GM18520 (cell line): ENCODE measurements around the gene COPE.
"Not testable (repeated sequence)": the region's sequence is repeated elsewhere in the genome, so short reads cannot be mapped to it uniquely, and the experiment has no call there.

Experiments
- ATAC-seq: cut with Tn5 transposase; IDR thresholded peaks from one replicate; pipeline ENCODE4 v1.9.1; 2021; ENCODE audit not compliant: unreplicated experiment

Gene COPE

DNA sequence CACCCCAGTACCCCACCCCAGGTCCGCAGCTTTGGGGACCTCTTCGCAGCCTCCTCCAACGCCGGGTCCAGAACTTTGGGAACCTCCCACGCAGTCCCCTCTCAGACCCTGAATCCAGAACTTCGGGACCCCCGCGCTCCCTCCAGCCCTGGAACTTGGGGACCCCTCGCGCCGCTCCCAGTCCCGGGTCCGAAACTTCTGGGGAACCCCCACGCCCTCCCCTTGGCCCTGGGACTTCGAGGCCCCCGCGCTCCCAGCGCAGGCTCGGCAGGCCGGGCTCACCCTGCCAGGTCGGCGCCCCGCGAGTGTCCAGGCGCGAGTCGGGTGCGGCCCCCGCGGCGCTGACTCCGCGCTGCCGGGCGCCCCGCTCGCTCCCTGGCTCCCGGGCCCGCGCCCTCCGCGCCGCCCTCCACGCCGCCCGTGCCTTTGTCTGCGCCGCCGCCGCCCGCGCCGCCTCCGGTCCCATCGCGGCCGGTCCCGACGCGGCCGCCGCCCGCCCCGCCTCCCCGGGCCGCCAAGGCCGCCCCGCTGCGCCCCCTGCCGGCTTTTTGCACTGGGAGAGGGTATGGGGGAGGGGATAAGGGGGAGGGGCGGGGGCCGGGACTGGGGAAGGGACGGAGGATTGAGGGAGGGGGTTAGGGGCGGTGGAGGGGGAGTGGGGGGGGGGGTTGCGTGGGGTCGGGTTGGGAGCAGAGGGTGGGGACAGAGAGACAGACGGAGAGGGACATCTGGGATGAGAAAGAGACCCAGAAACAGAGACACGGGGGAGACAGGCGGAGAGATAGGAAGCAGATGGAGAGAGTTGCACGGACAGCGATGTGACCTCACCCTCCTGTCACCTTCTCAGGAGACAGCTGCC, 21.8 kb upstream of the COPE start, which contains the start of gene HOMER3:
Gene HOMER3, minus strand, starts transcription at position 449 of the 859 bp plus-strand sequence. CDS start 2,235 bp downstream, outside the sequence.
- ATAC-seq: no peak

DNA sequence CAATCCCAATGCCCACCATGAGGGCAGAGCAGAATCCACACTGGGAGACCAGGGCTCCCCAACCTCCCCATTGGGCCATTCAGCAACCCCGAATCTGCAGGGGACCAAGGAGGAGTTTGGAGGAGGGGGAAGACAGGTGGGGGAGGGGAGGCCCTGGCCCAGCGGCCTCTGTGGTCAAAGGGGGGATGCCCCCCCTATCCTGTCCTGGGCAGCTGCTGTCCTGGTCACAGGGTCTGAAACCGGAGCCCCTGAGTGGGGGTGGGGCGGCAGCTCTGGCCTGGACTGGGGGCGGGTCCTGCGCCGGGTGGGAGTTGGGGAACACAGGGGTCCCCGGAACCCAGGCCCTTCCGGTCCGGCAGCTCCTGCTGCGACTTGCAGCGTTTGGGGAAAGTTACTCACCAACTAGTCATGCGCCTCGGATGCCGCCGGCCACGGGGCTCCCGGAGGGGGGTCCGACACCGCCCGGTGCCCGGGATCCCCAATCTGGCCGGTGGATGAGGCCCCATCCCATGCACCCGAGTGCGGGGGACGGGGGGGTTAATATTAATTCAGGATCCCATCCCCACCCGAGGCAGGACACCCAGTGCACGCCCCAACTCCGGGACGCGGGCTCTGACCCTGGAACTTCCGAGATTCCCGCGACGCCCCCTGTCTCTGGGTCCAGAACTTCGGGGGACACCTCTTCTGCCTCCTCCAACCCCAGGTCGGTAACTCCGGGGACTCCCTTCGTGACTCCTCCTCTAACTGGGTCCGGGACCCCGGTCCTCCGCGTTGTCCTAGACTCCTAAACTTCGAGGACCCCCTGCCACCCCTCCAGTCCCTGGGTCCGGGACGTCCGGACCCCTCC, 21.0 kb upstream of the COPE start:
- no peak for ATAC-seq

DNA sequence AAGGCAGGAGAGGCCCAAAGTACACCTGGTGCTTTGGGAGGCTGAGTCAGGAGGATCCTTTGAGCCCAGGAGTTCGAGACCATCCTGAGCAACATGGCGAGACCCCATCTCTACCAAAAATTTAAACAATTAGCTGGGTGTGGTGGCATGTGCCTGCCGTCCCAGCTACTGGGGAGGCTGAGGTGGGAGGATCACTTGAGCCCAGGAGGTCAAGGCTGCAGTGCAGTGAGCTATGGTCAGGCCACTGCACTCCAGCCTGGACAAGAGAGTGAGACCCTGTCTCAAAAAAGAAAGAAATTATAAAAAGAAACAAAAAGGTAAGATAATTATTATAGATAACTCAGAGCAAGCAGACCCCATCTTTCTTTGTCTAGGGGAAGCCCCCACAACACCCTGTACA, 20.0 kb upstream of the COPE start:
- no peak for ATAC-seq

DNA sequence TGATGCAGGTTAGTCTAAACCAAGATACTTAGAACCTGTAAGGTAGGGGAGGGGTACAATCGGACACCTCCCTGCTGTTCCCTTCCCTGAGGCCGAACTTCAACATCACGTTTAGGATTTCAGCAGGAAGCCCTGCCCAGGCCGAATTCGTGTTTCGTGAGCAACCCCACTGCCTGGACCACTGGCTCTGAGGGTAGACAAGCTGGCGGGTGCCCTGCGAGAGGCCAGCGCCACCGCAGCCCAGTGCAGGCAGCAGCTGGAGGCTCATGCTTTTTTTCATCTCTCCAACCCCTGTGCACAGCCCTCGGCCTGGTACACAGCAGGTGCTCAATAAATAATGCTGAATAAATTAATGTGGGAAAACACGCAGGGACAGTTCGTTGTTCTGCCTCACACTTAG, 14.1 kb upstream of the COPE start:
- no peak for ATAC-seq

DNA sequence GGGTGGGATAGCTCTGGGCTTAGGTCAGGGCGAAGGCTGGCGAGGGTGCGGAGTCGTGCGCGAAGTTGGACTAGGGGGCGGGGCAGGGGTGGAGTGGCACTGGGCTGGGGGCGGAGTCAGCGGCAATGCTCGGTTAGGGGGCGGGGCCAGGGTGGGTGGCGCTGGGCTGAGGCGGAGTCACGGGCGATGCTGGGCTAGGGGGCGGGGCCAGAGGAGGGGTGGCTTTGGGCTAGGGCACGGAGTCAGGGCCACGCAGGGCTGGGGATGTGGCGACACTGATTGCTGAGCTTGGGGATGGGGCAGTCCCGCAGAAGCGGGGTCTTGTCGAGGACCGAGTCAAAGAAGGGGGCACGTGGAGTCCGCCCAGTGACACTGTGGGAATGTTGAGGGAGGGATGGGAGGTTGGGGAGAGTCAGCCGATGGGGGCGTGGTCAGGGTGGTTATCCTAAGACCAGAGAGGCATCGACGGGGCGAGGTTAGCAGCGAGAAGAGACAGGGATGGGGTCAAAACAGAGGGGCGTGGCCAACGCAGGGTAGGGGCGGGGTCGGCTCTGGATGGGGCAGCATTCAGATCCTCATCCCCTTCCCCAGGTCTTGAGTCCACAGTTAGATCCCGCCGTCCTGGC, 13.1 kb upstream of the COPE start:
- ATAC-seq: no peak

DNA sequence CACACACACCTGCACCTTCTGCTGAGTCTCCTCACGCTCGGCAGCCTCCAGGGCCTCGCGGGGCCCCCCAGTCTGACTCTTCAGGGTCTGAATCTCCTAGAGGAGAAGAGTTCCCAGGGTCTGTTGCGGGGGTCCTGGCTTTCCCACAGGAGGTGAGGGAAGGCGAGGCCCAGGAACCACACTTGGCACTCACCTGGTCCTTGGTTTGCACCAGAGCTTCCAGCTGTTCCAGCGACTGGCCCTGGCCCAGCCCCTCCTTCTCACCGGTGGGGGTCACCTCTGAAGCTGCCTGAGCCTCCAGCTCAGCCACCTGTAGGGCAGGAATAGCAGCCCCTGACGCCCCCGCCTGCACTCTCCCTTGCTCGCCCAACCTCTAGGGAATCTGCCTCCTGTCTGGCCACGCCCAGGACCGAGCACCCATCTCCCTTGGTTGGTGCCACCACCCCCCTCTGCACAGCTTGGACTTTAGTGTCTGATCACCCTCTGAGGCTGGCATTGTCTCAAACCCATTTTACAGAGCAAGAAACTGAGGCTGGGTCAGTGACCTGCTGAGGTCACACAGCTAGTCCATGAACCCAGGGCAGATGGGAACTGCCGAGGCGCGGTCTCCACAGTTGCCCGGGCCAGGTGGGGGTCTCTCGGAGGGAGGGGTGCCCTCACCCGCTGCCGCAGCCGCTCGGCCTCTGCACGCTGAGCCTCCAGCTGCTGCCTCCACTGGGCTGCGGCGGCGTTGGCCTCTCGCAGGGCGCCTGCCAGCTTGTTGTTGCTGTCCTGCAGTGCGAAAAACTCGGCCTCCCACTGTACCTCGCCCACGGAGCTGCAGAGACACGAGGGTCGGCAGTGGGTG, 12.4 kb upstream of the COPE start:
- no peak for ATAC-seq

DNA sequence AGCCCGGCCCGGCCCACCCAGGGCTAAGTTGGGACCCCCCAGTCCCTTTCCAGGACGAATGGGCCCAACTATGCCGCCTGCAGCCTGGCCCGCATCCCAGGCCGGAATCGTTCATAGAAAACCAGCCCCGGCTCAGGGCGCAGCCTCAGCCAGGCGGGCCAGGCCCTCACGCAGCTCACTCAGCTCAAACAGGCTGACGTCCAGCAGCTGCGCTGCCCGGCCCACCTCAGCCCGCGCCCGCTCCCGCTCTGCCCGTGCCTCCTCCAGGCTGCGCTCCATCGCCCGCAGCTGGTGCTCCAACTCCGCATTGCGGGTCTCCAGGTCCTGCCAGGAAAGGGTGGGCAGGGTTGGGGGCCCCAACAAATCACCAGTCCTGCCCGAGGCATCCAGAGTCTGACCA, 10.1 kb upstream of the COPE start:
- ATAC-seq: no peak

DNA sequence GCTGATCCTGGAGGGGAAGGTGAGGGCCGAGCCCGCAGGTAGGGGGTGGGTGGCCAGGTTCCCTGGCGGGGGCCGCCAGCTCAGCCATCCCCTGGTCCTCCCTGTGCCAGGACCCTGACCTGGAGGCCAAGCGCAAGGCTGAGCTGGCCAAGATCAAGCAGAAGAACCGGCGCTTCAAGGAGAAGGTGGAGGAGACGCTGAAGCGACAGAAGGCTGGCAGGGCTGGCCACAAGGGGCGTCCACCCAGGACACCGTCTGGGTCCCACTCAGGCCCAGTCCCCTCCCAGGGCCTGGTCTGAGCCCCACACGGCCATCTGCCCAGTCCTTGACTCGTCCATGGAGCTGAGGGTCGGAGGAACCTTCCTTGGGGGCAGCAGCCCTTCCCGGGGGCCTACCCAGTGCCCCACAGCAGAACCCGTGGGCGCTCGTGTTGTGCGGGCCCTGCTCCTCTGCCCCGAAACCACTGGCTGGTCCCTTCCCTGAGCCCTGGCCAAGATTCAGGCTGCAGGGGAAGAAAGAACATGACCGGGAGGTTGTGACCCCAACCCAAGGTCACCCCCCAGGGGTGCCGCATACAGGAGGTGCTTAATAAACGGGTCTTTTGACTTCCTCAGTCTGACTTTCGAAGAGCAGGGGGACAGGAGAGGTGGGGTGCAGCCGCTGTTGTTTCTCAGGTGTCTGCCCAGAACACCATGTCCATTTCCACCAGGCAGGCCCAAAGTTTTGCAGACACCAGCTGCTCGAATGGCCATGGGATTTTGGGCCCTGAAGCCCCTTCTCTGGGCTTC, 9.0 kb upstream of the COPE start:
- ATAC-seq: no peak

DNA sequence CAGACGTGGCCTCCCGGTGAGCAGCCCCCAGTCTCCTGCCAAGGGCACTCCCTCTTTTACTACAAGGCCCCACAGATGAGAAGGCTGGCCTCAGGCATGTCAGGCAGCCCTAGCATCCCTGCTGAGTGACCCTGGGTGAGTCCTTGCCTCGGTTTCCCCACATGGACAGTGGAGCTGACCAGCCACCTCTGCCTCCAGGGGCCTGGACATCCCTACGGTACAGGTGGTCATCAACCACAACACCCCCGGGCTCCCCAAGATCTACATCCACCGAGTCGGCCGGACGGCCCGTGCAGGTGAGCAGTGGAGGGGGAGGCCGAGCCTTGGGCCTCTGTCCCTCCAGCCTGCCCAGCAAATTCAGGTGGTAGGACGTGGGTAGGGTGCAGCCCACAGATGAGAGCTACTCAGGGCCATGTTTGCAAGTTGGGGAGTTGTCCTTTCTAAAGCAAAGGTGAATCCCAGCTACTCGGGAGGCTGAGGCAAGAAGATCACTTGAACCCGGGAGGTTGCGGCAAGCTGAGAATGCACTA, 5.6 kb upstream of the COPE start:
- ATAC-seq: no peak

DNA sequence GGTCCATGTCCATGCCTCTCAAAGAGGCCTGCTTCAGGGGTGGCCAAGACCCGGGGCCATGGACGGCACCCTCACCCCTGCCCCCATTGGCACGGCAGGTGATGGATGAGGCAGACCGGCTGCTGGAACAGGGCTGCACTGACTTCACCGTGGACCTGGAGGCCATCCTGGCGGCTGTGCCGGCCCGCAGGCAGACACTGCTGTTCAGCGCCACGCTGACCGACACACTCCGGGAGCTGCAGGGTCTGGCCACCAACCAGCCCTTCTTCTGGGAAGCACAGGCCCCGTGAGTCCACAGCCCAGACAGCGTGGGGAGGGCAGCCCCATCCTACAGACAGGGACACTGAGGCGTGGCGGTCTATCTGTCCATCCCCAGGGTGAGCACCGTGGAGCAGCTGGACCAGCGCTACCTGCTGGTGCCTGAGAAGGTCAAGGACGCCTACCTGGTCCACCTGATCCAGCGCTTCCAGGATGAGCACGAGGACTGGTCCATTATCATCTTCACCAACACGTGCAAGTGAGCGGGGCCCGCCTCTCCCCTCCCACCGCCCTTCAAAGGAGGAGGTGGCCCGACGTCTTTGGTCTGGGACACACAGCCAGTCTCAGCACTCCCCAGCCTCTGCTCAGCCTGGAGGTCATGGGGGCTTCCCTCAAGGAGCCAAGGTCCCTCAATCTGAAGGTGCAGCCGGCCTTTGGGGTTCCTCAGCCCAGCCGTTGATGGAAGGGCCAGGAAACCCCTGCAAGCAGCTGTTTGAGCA, 3.2 kb upstream of the COPE start:
- ATAC-seq: no peak

DNA sequence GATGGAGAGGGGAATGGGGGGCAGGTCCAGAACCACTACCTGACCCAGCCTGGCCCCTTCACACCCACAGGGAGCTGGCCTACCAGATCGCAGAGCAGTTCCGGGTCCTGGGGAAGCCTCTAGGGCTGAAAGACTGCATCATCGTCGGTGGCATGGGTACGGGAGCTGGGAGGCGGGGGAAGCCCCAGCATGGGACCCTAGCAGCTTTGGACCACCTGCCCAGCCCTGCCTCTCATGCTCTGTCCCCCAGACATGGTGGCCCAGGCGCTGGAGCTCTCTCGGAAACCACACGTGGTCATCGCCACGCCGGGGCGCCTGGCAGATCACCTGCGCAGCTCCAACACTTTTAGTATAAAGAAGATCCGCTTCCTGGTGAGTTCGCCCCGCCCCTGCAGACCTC, 2.4 kb upstream of the COPE start:
- ATAC-seq: no peak

DNA sequence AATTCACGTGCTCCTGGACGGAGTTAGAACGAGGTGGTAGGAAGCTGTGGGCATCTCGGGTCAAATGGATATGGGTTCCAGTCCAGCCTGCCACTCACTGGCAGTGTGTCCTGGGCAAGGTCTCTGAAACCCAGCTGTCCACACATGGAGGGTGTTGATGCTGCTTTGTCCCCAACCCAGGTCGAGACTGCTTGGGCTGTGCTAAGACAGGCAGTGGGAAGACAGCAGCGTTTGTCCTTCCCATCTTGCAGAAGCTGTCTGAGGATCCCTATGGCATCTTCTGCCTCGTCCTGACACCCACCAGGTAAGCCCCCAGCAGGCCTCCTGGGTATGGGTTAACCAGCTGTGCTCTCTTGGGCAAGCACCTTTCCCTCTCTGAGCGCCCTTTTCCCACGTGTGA, 1.2 kb upstream of the COPE start:
- ATAC-seq: no peak

DNA sequence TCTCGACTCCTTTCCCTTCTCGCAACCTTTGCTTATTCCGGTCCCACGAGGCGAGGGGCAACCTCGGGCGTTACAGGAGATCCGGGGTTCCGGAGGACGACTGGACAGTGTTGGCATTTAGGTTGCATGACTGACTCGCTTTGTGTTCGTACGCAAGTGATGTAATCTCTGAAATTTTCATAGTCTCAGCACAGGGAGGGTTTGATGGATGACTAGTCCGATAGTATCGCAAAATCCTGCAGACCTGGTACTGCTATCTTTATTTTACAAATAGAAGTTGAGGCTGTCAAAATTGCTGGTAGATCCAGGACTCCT, 670 bp upstream of the COPE start:
- no peak for ATAC-seq

DNA sequence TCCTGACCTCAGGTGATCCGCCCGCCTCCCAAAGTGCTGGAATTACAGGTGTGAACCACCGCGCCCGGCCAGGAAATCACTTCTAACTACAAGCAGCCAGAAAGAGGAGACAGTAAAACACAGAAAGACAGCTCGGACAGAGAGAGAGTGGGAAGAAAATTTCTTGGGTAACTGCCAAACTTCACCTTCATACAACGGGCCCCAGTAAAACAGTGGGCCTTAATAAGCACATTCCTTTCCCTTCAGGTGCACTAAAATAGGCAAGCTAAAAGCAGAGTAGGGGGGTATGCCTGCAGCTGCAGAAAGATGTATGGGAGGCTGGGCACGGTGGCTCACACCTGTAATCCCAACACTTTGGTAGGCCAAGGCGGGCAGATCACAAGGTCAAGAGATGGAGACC, 1.6 kb downstream of the COPE start:
- ATAC-seq: not testable (repeated sequence)

DNA sequence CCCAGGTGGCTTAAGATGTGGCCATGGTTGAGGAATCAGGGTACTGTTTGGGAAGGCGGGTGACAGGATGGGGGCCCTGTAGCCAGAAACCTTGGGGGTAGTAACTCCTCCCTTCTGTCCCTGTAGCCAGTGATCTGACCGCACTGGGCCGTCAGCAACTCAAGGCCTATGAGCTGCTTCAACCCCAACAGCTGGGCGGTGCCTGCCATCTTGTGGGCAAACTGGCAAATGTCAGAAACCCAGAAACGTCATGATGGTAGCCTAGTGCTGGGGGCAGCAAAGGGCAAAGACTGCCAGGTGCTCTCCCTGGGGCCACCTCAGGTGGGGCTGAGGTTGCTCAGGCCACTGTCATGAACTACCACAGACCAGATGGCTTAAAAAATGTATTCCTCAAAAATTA, 3.5 kb downstream of the COPE start:
- no peak for ATAC-seq

DNA sequence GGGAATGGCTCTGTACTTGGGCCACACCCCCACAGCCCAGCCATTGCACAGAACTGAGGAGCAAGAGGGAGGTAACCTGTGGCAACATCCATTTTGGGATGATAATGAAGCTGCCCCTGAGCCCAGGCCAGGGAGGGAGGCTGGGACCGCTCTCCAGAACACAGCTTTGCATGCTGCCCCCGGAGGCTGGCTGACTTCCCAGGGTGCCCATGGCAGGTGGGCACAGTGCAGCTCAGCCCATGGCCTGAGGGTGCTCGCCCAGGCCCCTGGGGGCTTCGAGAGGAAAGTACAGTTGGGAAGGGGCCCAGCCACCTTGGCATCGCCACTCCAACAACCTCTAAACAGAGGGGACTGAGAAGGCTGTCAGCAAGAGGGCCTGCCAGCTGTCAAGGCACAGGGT, 5.7 kb downstream of the COPE start:
- ATAC-seq: no peak

DNA sequence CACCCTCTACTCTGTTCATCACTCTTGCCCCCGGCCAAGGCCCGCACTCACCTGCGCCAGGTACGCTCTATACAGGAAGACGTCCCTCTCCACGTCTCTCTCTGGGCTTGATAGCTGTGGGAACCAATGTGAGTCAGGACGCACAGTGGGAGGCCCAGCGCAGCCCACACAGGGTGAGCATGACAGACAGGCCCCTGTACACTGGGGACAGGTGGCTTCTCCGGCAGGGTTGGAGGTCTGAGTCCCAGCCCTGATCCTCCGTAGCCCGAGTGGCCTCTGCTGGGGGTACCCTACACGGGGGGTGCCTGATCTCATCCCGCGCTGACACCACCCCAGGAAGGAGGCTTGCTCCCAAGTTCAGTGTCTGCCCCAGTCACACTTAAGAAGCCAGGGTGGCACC, 6.3 kb downstream of the COPE start:
- no peak for ATAC-seq

DNA sequence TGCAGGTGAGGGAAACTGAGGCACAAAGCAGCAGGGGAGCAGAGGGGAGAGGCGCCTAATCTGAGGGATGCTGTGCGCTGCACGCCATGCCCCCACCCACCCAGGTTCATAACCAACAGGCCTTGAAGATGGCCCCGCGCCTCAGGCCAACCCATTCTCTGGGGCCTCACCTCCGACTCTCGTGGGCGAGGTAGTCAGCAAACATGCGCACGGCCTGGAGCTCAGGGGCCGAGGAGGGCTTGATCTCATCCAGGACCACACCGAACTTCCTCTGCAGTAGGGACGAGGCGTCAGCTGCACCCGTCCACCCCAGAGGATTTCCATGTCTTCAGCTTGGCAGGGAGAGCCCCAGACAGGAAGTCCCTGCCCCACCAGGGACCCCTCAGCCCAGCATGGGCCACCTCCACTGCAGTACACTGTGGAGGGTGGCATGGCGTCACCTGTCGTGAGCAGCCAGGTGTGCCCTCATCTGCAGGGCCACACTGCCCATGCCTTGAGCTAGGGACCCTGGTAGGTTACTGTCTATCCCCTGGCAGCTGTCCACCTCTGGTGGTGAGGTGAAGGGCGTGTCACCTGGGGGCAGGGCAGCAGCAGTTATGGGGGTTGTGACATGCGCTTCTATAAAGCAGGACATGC, 8.3 kb downstream of the COPE start:
- no peak for ATAC-seq

DNA sequence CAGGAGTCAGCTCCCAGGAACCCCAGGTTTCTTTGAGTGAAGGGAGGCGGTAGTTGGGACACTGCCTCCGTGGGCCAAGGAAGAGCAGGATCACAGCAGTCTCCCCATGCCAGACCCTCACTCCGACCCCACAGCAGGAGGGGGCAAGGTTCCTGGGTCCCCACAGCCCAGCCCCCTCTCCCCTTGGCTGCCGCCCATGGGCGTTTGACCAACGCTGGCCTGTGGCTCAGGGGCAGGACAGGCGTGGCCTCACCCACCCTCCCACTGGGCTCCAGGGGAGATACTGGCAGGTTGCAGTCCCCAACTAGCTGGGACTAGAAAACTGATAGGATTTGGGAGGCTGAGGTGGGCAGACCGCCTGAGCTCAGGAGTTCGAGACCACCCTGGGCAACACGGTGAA, 9.2 kb downstream of the COPE start:
- ATAC-seq: no peak
